Panc1 (cell line): ENCODE results near the gene TNRC6B. TPM values are rescaled to one million over a fixed set of nuclear protein-coding genes. Genes with fewer than 3 reads are reported as not detected.

ENCODE experiments used
- ATAC-seq: fragments of 200-7000 bp; cut with Tn5 transposase; 2 replicates; pipeline ENCODE4 v1.9.1; 2020; ENCODE audit warnings: mild to moderate bottlenecking, moderate library complexity
- BruUV-seq: library from RNA; stranded (reverse); fragments of 400-500 nt; replicated peaks from 2 replicates; lab custom pipeline; 2021; lab: Mats Ljungman, UMichigan
- CTCF ChIA-PET: fragments of 300-600 bp; sonication (Branson Sonifier 250); formaldehyde crosslinking; loops from one replicate; lab custom pipeline; 2022; ENCODE audit warnings: antibody characterized with exemption; lab: Charles Lee
- POLR2A ChIA-PET: fragments of 300-600 bp; sonication (Branson Sonifier 250); formaldehyde crosslinking; loops from one replicate; lab custom pipeline; 2022; ENCODE audit warnings: antibody characterized with exemption; lab: Charles Lee
- DNase-seq: peaks from one replicate; pipeline ENCODE4 v3.0.0-alpha.2; 2010; ENCODE audit warnings: low read depth, low spot score
- H3K27ac ChIP-seq: 2 replicates; pipeline ENCODE4 v1.5.1; 2011; ENCODE audit warnings: mild to moderate bottlenecking, low read length, inconsistent platforms
- H3K27me3 ChIP-seq: fragments of 200-500 bp; sonication (Bioruptor generic); 2 replicates; pipeline ENCODE4 v1.6.0; 2014; ENCODE audit warnings: low read length, inconsistent platforms; ENCODE audit not compliant: control insufficient read depth, insufficient read depth
- H3K36me3 ChIP-seq: fragments of 200-500 bp; sonication (Bioruptor generic); 2 replicates; pipeline ENCODE4 v1.5.1; 2014; ENCODE audit warnings: inconsistent platforms, mild to moderate bottlenecking, low read length, moderate library complexity; ENCODE audit not compliant: control insufficient read depth, insufficient read depth
- H3K4me1 ChIP-seq: 2 replicates; pipeline ENCODE4 v1.5.1; 2011; ENCODE audit warnings: inconsistent platforms, mild to moderate bottlenecking, low read length, moderate library complexity; ENCODE audit not compliant: control insufficient read depth, insufficient read depth
- H3K4me3 ChIP-seq, 2 experiments: 2 replicates each; pipeline ENCODE4 v1.5.1; 2011 to 2012; ENCODE audit warnings: low read depth in 2 of 2, low read length in 2 of 2, mild to moderate bottlenecking in 2 of 2, inconsistent platforms in 1 of 2, moderate library complexity in 1 of 2
- H3K9me3 ChIP-seq: fragments of 200-500 bp; sonication (Bioruptor generic); 2 replicates; pipeline ENCODE4 v1.5.1; 2014; ENCODE audit warnings: low read depth, mild to moderate bottlenecking, inconsistent platforms, low read length, moderate library complexity; ENCODE audit not compliant: control insufficient read depth, insufficient read depth
- POLR2AphosphoS5 ChIP-seq: IDR thresholded peaks from 2 replicates; pipeline ENCODE4 v1.6.1; 2012; ENCODE audit warnings: mild to moderate bottlenecking, low read depth, low read length, moderate library complexity
- REST ChIP-seq, 2 experiments: IDR thresholded peaks; 2 replicates each; pipeline ENCODE4 v1.6.1; 2011 to 2012; ENCODE audit warnings: low read depth in 2 of 2, control low read depth in 1 of 2, low read length in 1 of 2, mild to moderate bottlenecking in 1 of 2, moderate library complexity in 1 of 2; ENCODE audit not compliant: insufficient read depth in 1 of 2
- SIN3A ChIP-seq: IDR thresholded peaks from 2 replicates; pipeline ENCODE4 v1.6.1; 2012; ENCODE audit warnings: low read depth, mild to moderate bottlenecking, low read length, moderate library complexity, borderline replicate concordance; ENCODE audit not compliant: insufficient read depth
- TCF7L2 ChIP-seq: IDR thresholded peaks from 2 replicates; pipeline ENCODE4 v1.6.1; 2011; ENCODE audit warnings: mild to moderate bottlenecking, low read depth, low read length, inconsistent platforms
- in situ Hi-C: cut with HindIII; loops from 2 replicates; pipeline ENCODE4 v1.10.0; 2016; ENCODE audit warnings: low sequenced_read_pairs, low pct_unique_long_range_greater_than_20kb
- intact Hi-C: fragments of 100-400 bp; cut with micrococcal nuclease; formaldehyde crosslinking; loops from one replicate; pipeline ENCODE4 v1.10.0; 2022; ENCODE audit not compliant: unreplicated experiment
- total RNA-seq: library from RNA; stranded (reverse); gene quantifications from one replicate; pipeline ENCODE4 v1.2.1, GENCODE V29; 2021; ENCODE audit not compliant: unreplicated experiment
- TF ChIP-seq, protein P1 (sequence below): fragments of 450-650 bp; IDR thresholded peaks from 2 replicates; pipeline ENCODE4 v1.5.1; 2017; ENCODE audit warnings: mild to moderate bottlenecking

Gene TNRC6B
- total RNA-seq, 1 experiment from 2014 or later: 30.7 TPM

DNA sequence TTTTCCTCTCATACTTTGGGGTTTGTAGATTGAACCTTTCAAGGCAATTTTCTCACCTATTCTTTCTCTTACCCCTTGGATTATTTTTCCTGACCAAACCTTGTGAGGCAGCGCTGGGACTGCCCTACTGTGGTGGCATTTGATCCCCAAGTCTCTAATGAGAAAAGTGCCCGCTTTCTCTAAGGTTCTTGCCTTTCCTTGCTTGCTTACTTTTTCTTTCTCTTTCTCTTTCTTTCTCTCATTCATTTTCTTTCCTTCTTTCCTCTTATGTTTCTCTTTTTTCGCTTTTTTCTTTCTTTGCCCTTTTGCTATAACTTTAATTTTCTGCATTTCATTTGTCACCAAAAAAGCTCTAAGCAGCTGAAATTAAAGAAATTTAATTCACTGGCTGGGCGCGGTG is 127.9 kb downstream of the TNRC6B start:
- no peak for ATAC-seq
- DNase-seq: no peak
- ChIA-PET POLR2A (interaction anchor here (0.6 kb wide), 1 partner anchor 13 kb away, joined by 8 read pairs; no protein-coding TSS in a partner anchor), CTCF (no interaction called here)
- in situ Hi-C loops (no loop called here), intact Hi-C loops (no loop called here)
- no peaks in the 10 kb centered on the region for H3K9me3 ChIP-seq
- no peaks in the 10 kb centered on the region for H3K27me3 ChIP-seq
- no peaks in the 10 kb centered on the region; the same call in 1 of the 2 replicates for H3K36me3 ChIP-seq
- TF ChIP-seq SIN3A (no peak), TCF7L2 (no peak), POLR2AphosphoS5 (no peak), REST (IDR thresholded peaks at IDR 0.05; ENCODE audit: insufficient read depth in 1 of 2, low read depth in 2 of 2, low read length in 1 of 2) (no peak)
- TF ChIP-seq, protein P1, sequence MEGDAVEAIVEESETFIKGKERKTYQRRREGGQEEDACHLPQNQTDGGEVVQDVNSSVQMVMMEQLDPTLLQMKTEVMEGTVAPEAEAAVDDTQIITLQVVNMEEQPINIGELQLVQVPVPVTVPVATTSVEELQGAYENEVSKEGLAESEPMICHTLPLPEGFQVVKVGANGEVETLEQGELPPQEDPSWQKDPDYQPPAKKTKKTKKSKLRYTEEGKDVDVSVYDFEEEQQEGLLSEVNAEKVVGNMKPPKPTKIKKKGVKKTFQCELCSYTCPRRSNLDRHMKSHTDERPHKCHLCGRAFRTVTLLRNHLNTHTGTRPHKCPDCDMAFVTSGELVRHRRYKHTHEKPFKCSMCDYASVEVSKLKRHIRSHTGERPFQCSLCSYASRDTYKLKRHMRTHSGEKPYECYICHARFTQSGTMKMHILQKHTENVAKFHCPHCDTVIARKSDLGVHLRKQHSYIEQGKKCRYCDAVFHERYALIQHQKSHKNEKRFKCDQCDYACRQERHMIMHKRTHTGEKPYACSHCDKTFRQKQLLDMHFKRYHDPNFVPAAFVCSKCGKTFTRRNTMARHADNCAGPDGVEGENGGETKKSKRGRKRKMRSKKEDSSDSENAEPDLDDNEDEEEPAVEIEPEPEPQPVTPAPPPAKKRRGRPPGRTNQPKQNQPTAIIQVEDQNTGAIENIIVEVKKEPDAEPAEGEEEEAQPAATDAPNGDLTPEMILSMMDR: no peak
- no peak overlapping the region for H3K4me3 ChIP-seq
- H3K4me1 ChIP-seq: no peaks in the 10 kb centered on the region
- BruUV-seq: no TSS peak
- H3K27ac ChIP-seq: no peak overlapping the region

DNA sequence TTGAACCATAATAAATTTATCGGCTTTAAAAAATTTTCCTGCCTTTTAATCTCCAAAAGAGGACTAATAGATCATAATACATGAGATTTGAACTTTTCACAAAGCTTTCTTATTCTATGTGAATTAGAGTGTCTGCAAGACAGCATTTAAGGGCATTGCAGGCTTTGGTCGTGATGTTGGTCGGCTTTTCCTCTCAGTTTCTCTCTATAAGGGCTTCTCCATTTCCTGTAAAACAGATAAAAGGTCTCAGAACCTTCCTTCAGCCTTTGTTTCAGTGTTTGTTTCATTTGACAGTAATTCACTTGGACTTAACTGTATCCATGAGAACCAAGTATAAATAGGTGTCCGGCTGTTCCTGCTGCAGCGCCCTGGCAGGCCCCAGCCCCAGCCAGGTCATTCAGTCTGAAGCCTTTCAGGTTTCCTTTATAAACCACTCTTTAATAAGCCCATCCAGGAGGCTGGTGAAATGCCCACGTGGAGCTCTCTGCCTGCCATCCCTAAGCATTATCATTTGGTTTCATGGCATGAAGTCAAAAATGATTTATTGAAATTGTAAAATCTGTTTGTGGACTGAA is 131.4 kb downstream of the TNRC6B start:
- Histone ChIP-seq H3K27me3 (no peaks in the 10 kb centered on the region), H3K27ac (no peak overlapping the region), H3K9me3 (no peaks in the 10 kb centered on the region), H3K36me3 (peaks cover 8% of the 10 kb centered on the region; the same call in 1 of the 2 replicates), H3K4me3 (no peak overlapping the region), H3K4me1 (no peaks in the 10 kb centered on the region)
- intact Hi-C loops (no loop called here), in situ Hi-C loops (no loop called here)
- TF ChIP-seq SIN3A (no peak), POLR2AphosphoS5 (no peak), REST (IDR thresholded peaks at IDR 0.05; ENCODE audit: insufficient read depth in 1 of 2, low read depth in 2 of 2, low read length in 1 of 2) (no peak), TCF7L2 (no peak)
- TF ChIP-seq, protein P1: no peak
- ATAC-seq (no peak), DNase-seq (no peak)
- no TSS peak for BruUV-seq
- ChIA-PET CTCF (no interaction called here), POLR2A (no interaction called here)
